ENCODE data around the gene MTCH2. TPM values are rescaled to one million over a fixed set of nuclear protein-coding genes. Genes with fewer than 3 reads are reported as not detected.

MTCH2 gene
- total RNA-seq, 1 donor from 2014 or later = 91.7 TPM

DNA sequence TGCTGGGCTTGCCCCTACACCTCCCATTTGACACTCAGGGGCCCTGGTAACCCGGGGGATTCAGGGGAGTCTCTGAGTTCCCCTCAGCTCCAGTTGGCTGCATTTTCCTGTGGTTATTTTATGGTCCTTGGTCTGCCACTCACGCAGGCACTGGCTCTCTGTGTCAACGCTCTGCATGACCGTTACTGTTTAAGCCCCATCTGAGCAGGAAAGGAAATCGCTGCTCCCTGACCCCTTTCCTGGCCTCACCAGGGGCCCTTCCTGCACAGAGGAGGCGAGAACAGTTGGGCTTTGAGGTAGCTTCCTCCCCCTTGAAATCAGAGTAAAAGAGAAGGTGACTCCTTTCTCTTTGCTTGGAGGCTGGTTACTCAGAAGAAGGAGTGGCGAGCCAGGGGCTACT, 50.6 kb downstream of the MTCH2 start:
- no peak for DNase-seq (ENCODE audit: low read depth)

DNA sequence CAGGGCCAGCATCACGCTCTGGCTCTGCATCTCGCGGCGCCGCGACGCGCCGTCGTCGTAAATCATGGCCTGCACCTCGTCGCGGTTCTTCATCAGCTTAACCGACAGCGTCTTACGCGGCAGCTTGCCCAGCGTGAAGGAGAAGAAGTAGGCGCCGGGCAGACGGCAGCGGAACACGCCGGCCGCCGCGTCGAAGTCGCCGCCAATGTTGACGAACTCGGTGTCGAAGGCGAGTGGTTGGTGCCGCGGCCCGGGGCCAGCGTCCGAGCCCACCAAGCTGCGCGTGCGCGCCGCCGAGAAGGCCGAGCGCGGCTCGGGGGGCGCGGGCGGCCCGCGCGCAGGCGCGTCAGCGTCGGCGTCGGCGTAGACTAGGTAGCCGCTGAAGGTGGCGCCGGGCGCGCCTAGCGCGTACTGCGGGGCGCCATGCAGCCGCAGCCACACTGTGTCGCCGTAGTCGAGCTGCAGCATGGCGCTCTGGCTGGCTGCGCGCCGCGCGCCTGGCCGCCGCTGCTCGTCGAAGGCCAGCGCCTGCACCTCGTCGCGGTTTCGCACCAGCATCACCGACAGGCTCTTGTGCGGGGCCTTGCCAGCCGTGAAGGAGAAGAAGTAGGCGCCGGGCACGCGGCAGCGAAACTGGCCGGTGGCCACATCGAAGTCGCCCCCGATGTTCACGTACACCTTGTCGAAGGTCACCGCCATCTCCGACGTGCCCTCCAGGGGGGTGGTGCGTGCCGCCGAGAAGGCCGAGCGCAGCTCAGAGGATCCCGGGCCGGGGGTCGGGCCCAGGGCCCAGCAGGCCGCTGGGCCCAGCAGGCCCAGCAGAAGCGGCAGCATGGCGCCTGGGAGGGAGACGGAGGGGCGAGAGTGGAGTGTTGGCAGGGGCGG, 52.1 kb downstream of the MTCH2 start:
- DNase-seq (ENCODE audit: low read depth) = no peak

DNA sequence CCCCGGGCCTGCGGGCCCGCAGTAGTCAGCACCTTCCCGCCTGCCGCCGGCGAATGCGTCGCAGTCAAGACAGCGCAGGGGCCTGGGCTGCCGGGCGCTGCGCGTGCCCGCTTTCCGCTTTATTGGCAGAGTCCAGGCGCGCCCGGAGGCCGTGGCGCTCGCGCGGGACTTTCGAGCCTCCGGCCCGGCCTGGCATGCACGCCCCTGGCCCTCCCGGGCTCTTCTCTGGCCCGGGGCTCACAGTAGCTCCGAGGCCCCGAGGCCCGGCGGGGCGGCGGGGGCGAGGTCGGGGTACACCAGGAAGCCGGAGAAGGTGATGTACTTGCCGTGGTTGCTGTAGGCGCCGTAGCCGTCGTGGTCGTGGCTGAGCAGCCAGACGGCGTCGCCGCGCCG, 52.8 kb downstream of the MTCH2 start:
- no peak for DNase-seq (ENCODE audit: low read depth)

DNA sequence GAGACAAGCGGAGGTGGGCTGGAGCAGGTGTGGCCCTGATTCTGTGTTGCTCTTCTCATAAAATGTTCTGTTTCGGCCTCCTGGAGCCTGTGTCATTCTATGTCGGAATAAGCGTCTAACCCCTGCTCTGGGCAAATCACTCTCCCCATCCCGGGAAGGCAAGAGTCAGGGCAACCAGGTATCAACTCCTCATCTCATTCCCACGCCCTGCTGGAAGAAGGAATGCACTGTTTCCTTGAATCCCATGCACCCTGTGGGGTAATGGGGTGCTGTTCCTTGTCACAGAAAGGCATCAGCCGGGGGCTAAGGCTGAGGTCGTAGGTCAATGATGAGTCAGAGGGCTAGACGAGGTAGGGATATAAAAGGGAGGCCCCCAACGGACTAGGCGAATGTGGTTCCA, 53.2 kb downstream of the MTCH2 start:
- DNase-seq (ENCODE audit: low read depth) = no peak

DNA sequence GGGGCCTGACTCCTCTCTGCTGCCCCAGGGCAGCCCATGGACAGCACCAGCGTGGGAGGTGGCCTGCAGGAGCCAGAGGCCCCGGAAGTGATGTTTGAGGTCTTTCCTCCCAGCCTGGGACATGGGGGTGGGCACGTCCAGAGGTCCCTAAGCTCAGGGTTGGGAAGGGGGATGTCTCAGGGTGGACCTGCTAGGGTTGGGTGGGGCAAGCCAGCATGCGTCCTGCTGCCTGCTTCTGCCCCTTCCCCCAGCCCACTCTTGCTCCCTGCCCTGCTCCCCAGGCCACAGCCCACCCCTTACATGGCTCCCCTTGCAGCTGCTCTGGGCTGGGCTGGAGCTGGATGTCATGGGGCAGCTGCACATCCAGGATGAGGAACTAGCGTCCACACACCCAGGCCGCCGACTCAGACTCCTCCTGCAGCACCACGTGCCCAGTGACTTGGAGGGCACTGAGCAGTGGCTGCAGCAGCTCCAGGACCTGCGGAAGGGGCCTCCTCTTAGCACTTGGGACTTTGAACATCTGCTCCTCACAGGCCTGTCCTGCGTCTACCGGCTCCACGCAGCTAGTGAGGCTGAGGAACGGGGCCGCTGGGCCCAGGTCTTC, 54.5 kb downstream of the MTCH2 start:
- DNase-seq (ENCODE audit: low read depth) = peak; percentile 86

DNA sequence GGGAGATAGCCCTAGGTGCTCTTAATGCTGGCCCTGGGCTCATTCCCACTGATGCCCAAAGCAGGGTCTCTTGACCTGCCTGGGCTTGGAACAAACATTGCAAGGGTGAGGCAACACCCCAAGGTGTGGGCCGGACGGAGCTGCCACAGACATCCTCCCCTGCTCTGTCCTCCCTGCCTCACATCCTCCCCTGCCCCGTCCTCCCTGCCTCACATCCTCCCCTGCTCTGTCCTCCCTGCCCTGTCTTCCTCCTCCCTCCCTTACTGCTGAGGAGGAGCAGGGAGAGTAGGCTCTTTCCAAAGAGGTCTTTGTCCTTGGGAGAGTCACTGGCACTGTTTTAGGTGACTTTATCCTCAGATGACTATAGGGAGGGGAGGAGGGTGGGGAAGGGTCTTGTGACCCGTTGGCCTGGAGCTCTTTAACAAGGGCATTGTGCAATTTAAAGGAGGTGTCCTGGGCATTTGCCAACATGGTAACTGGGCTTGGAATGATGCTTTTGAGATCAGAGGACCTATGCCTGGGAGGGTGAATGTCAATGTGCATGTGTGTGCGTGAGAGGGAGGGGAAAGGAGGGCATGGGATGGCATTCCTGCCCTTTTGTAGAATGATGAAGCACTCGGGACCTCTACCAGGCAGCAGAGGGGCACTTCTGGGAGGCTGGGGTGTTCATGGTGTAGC, 55.2 kb downstream of the MTCH2 start:
- DNase-seq (ENCODE audit: low read depth) = no peak

DNA sequence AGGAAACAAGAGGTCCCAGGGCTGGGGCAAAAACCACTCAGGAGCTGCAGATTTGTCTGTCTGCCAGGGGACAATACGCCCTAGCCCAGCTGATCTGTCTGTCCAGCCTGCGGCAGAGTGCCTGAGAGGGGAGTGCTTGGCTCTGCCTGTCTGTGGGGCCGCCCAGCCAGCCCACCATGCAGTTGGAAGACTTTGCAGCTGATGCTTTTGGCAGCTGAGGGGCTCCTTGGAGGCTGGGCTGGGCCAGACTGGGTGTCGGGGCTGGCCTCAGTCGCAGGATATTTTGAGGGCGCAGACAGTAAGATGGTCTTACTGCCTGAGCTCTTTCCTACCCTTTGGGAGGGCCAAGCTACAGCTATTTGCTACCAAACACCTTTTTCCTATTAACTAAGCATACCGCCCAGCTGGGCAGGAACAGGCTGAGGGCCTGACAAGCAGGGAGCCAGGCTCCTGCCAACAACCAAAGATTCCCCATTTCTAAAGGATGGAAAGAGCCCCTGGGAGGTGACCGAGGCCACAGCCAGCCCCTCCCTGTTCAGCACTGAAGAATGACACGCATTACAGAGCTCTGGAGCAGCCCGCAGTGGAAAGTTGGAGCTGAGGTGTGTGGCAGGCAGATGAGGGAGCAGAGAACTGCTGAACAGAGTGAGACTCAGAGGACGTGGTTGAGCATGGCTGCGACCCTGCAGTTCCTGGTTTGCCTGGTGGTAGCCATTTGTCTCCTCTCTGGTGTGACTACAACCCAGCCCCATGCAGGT, 56.1 kb downstream of the MTCH2 start, which contains the start of gene FAM180B:
Gene FAM180B (plus strand): TSS at position 581 of the 758 bp plus-strand sequence. CDS start 91 bp downstream, at position 672.
- peak; percentile 56 for DNase-seq (ENCODE audit: low read depth)

DNA sequence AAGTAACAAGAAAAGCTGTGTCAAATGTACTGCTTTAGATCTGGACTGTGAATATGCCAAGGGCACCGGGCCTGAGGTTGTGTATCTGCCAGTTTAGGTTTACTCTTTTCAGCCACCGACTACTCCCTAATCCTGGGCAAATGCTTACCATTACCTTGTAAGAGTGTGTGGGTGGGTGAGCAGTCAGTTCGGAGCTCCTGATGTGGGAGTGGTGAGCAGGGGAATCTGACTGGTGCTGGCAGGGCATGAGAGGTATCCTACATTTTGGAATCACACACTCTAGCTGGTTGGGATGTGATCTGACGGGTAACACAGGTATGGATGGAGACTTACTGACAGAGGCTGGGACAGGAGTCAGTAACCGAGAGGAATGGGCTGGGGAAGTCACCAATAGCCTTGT, 58.5 kb downstream of the MTCH2 start:
- DNase-seq (ENCODE audit: low read depth) = no peak

DNA sequence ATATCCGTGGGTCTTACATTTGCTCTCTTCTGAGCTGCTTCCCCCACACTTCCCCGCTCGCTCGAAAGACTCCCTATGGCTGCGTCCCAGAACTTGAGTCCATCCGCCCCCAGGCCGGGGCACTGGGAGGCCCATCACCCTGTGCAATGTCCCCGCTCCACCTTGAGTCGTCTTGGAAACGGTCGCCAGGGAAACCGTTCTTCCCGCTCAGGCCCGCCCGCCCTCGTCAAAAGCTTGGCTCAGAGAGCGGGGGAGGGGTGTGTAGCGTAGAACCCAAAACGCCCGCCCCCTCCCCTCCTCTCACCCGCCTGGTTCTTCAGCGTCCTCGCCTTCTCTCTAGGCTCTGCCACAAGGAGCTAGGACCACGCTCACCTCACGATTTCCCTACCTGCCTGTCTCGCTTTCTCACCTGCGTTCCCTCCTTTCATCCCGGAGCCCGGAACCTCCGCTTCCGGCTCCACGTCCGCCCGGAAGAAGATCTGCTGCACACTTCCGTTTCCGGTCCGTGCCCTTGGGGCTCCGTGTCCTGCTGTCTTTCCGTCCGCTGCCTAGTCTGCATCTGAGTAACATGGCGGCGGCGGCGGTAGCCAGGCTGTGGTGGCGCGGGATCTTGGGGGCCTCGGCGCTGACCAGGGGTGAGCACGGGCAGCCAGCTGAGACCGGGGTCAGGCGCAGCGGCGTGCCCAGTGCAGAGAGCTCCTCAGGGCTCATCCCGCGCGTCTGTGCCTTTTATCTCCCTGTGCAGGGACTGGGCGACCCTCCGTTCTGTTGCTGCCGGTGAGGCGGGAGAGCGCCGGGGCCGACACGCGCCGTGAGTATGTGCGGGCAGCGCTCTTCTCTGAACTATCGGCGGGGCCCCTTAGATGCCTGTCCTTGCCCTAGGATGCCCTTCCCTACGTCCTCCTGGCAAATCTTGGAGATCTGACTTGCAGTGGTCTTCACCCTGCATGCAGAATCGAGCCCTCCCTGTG, 63.5 kb downstream of the MTCH2 start, which contains the start of the genes KBTBD4 and NDUFS3:
Gene KBTBD4 (minus strand): TSS at position 447 of the 971 bp plus-strand sequence. CDS start 19 bp downstream, at position 428.
Gene NDUFS3 (plus strand): TSS at position 551 of the 971 bp plus-strand sequence. CDS start 18 bp downstream, at position 569.
- peak; percentile 91 for DNase-seq (ENCODE audit: low read depth)

DNA sequence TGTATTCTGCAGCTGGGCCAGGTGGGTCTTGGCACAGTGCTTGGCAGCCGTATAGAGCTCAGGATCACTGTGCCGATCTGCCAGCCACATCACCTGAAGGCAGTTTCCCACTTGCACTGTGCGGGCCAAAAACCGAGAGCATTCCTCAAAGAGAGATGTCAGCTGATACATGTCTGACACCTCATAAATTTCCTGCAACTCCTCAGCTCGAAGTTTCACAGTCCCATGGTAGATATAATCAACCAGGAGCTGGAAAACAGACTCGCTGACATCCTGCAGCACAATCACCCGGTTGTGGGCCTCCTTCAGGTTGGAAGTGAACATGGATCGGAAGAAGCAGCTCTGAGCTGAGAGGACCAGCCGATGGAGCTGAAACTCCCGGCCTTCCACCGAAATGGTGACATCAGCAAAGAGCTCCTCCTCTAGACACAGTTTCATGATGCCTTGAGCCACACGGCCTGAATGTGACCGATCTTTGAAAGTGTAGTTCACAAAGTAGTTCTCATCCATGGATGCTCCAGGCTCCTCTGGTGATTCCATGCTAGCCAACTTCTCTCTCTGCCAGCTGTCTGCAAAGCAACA, 64.8 kb downstream of the MTCH2 start:
- no peak for DNase-seq (ENCODE audit: low read depth)

DNA sequence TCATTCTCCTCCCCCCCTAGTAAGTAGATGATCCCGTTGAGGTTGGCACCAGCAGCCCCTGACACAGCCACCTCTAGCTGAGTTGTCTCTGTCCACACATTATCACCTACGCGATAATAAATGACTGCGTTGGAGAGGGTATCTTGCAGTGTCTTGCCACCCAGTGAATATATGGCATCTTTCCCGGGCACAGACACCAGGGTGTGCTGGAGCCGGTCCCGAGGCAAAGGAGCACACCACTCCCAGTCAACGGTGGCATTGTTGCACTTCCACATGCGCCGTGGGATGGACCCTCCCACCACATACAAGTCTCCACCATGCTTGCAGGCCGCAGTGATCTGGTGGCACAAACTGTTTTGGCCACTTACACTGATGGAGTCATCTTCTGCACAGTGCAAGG, 69.0 kb downstream of the MTCH2 start:
- no peak for DNase-seq (ENCODE audit: low read depth)

DNA sequence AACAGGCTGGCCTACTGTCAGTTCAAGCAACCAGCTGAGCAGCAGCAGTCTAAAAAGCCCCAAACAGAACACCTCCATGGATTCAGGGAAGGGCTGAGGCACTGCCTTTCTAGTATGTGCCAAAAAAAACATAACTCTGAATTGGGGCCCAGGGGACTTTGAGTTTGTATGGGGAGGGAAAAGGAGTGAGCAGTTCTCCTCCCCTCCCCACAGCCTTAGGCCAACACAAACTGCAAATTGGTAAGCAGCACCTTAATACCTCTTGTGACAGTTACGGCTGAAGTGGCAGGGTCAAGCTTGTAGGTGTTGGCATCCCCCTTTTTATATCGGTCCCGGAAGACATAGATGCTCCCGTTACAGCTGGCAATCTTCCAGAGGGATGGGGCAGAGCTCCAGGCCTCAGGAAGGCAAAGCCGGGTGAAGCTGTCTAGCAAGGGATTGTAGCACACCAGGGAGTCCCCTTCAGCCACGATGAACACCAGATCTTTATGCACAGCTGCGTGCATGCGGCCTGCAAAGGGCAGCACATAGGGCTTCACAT, 69.6 kb downstream of the MTCH2 start:
- peak; percentile 38 for DNase-seq (ENCODE audit: low read depth)

DNA sequence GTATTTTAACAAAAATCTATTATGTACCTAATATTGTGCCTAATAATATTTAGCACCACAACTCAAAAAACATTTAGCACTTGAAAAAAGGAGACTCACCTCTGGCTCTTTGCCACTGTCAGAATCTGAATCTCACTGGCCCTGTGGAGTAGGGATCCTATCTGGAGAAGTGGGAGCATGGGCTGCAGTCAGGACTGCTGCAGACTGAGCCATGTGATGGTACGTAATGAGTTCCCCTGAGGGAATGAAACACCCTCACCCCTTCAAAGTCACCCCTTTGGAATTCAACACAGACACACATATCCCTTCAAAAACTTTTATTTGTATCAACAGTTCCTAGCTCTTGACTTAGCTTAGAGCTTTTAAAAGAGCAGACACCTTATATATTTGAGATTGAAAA, 70.5 kb downstream of the MTCH2 start:
- peak; percentile 17 for DNase-seq (ENCODE audit: low read depth)

DNA sequence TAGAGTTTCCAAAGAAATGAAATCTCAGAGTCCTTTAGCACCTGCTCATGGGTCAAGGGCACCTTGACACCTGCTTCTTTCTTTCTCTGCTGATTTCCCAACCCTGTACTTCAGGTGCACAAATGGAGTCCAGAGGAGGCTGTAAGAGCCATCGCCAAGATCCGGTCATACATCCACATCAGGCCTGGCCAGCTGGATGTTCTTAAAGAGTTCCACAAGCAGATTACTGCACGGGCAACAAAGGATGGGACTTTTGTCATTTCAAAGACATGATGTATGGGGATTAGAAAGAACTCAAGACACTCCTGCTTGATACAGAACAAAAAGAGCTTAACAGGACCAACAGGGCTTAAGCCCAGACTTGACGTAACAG, 71.0 kb downstream of the MTCH2 start:
- no peak for DNase-seq (ENCODE audit: low read depth)

DNA sequence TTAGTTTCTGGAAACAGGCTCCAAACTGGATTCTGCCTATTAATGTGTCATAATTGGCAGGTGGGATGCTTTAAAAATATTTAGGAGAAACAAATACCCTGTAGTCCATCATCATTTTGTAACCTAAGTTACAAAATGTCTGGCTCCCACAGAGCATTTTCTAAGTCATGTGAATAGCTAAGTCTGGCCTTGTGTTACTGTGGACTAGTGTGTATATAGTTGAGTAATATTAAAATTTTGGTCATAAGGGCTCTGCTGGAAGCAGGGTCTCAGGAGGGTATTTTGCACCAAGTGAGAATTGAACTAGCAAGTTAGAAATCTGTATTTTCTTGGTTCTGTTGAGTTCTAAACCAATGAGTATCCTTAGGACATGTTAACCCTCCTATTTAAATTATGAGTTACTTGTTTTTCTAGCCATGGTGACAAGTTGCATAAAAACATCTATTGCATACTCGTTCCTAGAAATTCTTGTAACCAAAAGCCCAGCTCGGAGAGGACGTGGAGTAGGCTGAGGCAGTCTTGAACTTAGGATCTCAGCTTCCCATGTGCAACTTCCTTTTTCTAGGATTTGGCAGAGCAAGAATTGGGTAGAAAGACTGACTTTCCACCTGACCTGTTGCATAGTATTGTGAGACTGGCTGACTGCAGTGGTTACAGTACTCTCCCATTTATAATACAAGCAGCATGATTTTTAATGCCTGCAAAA, 71.6 kb downstream of the MTCH2 start:
- DNase-seq (ENCODE audit: low read depth) = no peak

DNA sequence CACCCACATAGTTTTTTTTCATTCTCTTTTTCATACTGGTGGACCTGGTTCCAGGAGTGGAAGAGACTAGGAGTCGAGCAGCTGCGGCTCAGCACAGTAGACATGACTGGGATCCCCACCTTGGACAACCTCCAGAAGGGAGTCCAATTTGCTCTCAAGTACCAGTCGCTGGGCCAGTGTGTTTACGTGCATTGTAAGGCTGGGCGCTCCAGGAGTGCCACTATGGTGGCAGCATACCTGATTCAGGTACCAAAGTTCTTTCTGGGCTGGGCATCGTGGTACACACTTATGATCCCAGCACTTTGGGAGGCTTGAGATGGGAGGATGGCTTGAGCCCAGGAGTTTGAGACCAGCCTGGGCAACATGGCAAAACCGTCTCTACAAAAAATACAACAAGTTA, 72.7 kb downstream of the MTCH2 start:
- no peak for DNase-seq (ENCODE audit: low read depth)
